Suprapubic skin (tissue), 4 donors: ENCODE results near the gene MYO15A. TPM values are rescaled to one million over a fixed set of nuclear protein-coding genes. Genes with fewer than 3 reads are reported as not detected.

Experiments
- DNase-seq, 2 donors: peaks; one replicate each; pipeline ENCODE4 v3.0.0-alpha.2; 2019; ENCODE audit warnings: low spot score in 2 of 2
- H3K27ac ChIP-seq: fragments of 200-600 bp; sonication (generic); one replicate; pipeline ENCODE4 v1.5.1; 2019
- H3K27me3 ChIP-seq: fragments of 200-600 bp; sonication (generic); one replicate; pipeline ENCODE4 v1.5.1; 2019
- H3K36me3 ChIP-seq: fragments of 200-600 bp; sonication (generic); one replicate; pipeline ENCODE4 v1.5.1; 2019
- H3K4me1 ChIP-seq: fragments of 200-600 bp; sonication (generic); one replicate; pipeline ENCODE4 v1.5.1; 2019
- H3K4me3 ChIP-seq: fragments of 200-600 bp; sonication (generic); one replicate; pipeline ENCODE4 v1.5.1; 2019; ENCODE audit warnings: mild to moderate bottlenecking
- H3K9me3 ChIP-seq: fragments of 200-600 bp; sonication (generic); one replicate; pipeline ENCODE4 v1.5.1; 2019
- EP300 ChIP-seq: sonication (generic); formaldehyde crosslinking; IDR thresholded peaks from one replicate; pipeline ENCODE4 v1.6.1; 2017; ENCODE audit warnings: antibody characterized with exemption
- POLR2A ChIP-seq, 2 donors: fragments of 450-650 bp; IDR thresholded peaks; one replicate each; pipeline ENCODE4 v1.6.1; 2017; ENCODE audit warnings: antibody characterized with exemption in 2 of 2, mild to moderate bottlenecking in 2 of 2, moderate library complexity in 2 of 2
- POLR2AphosphoS5 ChIP-seq, 3 donors: sonication (generic); formaldehyde crosslinking; IDR thresholded peaks; one replicate each; pipeline ENCODE4 v1.6.1; 2017; ENCODE audit warnings: antibody characterized with exemption in 3 of 3
- WGBS: methylation state at CpG from one replicate; pipeline ENCODE4 v1.1.5; 2018; 5-methylcytosine and 5-hydroxymethylcytosine counted together
- total RNA-seq, 4 donors: library from RNA; depleted of rRNA; stranded (reverse); fragments of >200 nt; gene quantifications; one replicate each; pipeline ENCODE4 v1.1.0, GENCODE V29; 2016
- TF ChIP-seq, protein P1 (sequence below), 2 donors: fragments of 200-600 bp in 1 of 2; fragments of 450-650 bp in 1 of 2; sonication (generic) in 1 of 2; IDR thresholded peaks; one replicate each; pipeline ENCODE4 v1.5.1; 2016 to 2019; ENCODE audit warnings: antibody characterized with exemption in 2 of 2, mild to moderate bottlenecking in 1 of 2, moderate library complexity in 1 of 2

MYO15A gene
- total RNA-seq, 4 donors from 2014 or later = 0.23 to 0.49 (median 0.41) TPM

DNA sequence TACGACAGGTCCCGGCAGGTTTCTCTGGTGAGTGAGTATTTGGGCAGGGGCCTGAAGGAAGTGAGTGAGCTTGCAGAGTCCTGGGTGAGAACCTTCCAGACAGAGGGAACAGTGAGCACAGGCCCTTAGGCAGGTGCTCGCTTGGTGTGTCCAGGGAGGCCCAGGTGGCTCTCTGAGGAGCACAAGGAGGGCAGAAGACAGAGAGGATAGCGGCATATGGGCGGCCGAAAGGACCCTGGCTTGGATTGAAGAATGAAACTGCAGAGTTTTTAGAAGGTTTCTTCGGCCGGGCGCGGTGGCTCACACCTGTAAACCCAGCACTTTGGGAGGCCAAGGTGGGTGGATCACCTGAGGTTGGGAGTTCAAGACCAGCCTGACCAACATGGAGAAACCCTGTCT, 14.1 kb upstream of the MYO15A start:
- Histone ChIP-seq H3K27ac (no peak overlapping the region), H3K36me3 (peaks cover 67% of the 10 kb centered on the region), H3K9me3 (no peaks in the 10 kb centered on the region), H3K4me1 (peaks cover 4% of the 10 kb centered on the region), H3K4me3 (no peak overlapping the region), H3K27me3 (no peaks in the 10 kb centered on the region)
- TF ChIP-seq POLR2AphosphoS5 (IDR thresholded peaks at IDR 0.05) (no peak), EP300 (no peak), POLR2A (IDR thresholded peaks at IDR 0.05) (no peak)
- TF ChIP-seq, protein P1, sequence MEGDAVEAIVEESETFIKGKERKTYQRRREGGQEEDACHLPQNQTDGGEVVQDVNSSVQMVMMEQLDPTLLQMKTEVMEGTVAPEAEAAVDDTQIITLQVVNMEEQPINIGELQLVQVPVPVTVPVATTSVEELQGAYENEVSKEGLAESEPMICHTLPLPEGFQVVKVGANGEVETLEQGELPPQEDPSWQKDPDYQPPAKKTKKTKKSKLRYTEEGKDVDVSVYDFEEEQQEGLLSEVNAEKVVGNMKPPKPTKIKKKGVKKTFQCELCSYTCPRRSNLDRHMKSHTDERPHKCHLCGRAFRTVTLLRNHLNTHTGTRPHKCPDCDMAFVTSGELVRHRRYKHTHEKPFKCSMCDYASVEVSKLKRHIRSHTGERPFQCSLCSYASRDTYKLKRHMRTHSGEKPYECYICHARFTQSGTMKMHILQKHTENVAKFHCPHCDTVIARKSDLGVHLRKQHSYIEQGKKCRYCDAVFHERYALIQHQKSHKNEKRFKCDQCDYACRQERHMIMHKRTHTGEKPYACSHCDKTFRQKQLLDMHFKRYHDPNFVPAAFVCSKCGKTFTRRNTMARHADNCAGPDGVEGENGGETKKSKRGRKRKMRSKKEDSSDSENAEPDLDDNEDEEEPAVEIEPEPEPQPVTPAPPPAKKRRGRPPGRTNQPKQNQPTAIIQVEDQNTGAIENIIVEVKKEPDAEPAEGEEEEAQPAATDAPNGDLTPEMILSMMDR (IDR thresholded peaks at IDR 0.05) = no peak
- 96% methylated on average over 10 of the region's 10 CpGs for WGBS
- DNase-seq = no peak

DNA sequence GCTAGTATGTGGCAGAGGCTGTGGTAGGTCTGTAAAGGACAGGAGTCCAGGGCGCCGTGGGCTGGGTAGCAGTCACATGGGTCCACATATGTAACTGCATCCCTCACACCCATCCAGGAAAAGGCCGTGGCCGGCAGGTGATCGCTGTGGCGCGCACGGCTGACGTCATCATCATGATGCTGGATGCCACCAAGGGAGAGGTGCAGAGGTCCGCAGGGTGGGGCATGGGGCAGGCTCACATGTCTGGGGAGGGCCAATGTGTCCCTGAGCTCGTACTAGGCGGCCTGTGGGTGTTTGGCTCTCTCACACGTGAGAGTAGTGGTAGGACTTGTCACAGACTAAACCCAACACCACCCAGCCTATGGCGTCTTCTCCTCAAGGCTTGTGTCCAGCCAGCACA, 9.0 kb upstream of the MYO15A start:
- DNase-seq = no peak
- no peak overlapping the region for H3K27ac ChIP-seq
- H3K36me3 ChIP-seq = peaks cover 93% of the 10 kb centered on the region
- no peaks in the 10 kb centered on the region for H3K27me3 ChIP-seq
- H3K9me3 ChIP-seq = no peaks in the 10 kb centered on the region
- TF ChIP-seq, protein P1 (IDR thresholded peaks at IDR 0.05) = no peak
- TF ChIP-seq EP300 (no peak), POLR2A (IDR thresholded peaks at IDR 0.05) (no peak), POLR2AphosphoS5 (IDR thresholded peaks at IDR 0.05) (no peak)
- 91% methylated on average over 9 of the region's 14 CpGs for WGBS
- H3K4me1 ChIP-seq = no peaks in the 10 kb centered on the region
- no peak overlapping the region for H3K4me3 ChIP-seq

DNA sequence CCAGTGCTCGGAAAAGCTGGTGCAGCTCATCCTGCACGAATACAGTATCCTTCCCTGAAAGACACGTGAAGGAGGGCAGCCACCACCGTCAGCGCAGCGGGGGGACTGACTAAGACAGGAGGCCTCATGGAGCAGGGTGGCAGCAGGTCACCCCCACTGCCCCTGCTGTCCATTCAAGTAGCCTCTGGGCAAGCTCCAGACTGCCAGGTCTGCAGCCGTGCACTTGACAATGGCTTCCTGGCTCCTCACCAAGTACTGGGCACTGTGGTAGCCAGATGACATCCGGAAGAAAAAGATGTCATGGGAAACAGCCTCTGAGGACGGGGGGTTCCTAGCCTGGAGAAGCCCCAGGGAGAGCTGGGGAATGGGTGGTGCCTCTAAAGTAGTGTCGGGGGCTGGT, 7.9 kb upstream of the MYO15A start:
- Histone ChIP-seq H3K27ac (no peak overlapping the region), H3K9me3 (no peaks in the 10 kb centered on the region), H3K36me3 (peaks cover 96% of the 10 kb centered on the region), H3K4me1 (no peaks in the 10 kb centered on the region), H3K27me3 (no peaks in the 10 kb centered on the region), H3K4me3 (no peak overlapping the region)
- WGBS = 73% methylated on average over 4 of the region's 10 CpGs
- TF ChIP-seq, protein P1 (IDR thresholded peaks at IDR 0.05) = no peak
- TF ChIP-seq EP300 (no peak), POLR2AphosphoS5 (IDR thresholded peaks at IDR 0.05) (no peak), POLR2A (IDR thresholded peaks at IDR 0.05) (no peak)
- DNase-seq = no peak

DNA sequence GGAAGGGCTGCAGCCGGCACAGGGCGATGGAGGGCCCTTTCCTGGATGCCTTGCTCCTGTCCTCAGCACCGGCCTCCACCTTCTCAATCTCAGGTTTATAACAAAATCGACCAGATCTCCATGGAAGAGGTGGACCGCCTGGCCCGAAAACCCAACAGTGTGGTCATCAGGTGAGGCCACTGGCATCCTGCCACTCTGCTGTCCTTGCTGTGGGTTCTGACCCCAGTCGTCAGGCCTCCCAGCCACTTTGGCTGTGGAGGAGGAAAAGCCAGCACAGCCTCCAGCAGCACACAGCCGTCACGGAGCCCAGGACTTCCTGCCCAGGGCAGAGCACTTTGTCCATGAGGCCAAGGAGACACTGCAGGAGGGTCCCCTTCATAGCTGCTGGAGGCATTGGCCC, 6.7 kb upstream of the MYO15A start:
- no CpG with 5 or more reads among the region's 9 CpGs for WGBS
- Histone ChIP-seq H3K27me3 (no peaks in the 10 kb centered on the region), H3K36me3 (peaks cover 94% of the 10 kb centered on the region), H3K27ac (no peak overlapping the region), H3K4me3 (no peak overlapping the region), H3K9me3 (no peaks in the 10 kb centered on the region), H3K4me1 (no peaks in the 10 kb centered on the region)
- TF ChIP-seq POLR2A (IDR thresholded peaks at IDR 0.05) = no peak
- no peak for TF ChIP-seq EP300
- TF ChIP-seq POLR2AphosphoS5 (IDR thresholded peaks at IDR 0.05) = no peak
- TF ChIP-seq, protein P1 (IDR thresholded peaks at IDR 0.05) = no peak
- DNase-seq = no peak

DNA sequence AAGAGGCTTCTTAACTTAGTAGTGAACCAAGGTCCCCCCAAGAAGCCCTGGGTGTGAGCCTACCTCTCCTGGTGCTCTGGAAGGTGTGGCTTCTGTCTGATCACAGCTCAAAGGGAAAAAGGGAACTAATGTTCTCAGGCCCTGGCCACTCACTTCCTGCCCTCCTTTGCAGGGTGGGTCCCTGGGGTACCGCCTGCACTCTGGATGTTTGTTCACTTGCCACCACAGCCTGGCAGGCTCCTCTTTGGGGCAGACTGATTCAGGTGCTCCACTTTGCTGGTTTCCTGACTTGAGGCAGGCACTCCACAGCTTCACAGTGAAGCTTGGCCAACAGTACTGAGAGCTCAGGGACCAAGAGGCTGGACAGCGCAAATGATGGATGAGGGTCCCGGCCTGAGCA, 5.9 kb upstream of the MYO15A start:
- WGBS = no CpG with 5 or more reads among the region's 3 CpGs
- DNase-seq = no peak
- Histone ChIP-seq H3K9me3 (no peaks in the 10 kb centered on the region), H3K27ac (no peak overlapping the region), H3K36me3 (peaks cover 94% of the 10 kb centered on the region), H3K4me3 (no peak overlapping the region), H3K4me1 (no peaks in the 10 kb centered on the region), H3K27me3 (no peaks in the 10 kb centered on the region)
- TF ChIP-seq POLR2AphosphoS5 (IDR thresholded peaks at IDR 0.05) (no peak), POLR2A (IDR thresholded peaks at IDR 0.05) (no peak), EP300 (no peak)
- TF ChIP-seq, protein P1 (IDR thresholded peaks at IDR 0.05) = no peak
